K562 (cell line): ENCODE measurements around the gene TAF4. TPM values are rescaled to one million over a fixed set of nuclear protein-coding genes. Genes with fewer than 3 reads are reported as not detected.
A peak's percentile ranks its signal among the peaks of the same experiment; 100 is the strongest.

Source experiments
- ATAC-seq: fragments of 200-7000 bp; cut with Tn5 transposase; 3 replicates; pipeline ENCODE4 v1.9.1; 2020; ENCODE audit warnings: moderate library complexity
- BruUV-seq: library from RNA; stranded (reverse); fragments of 400-500 nt; replicated peaks from 2 replicates; lab custom pipeline; 2021; lab: Mats Ljungman, UMichigan
- CTCF ChIA-PET: fragments of 300-600 bp; formaldehyde crosslinking; extraction: SDS; loops from one replicate; lab custom pipeline; 2021; ENCODE audit warnings: low intra/inter-chr PET ratio; lab: Yijun Ruan, JAX
- POLR2A ChIA-PET: fragments of 300-600, 350-650 bp; sonication (Branson Sonifier 250); formaldehyde crosslinking; extraction: SDS; loops from one replicate; lab custom pipeline; 2021; ENCODE audit warnings: antibody characterized with exemption, inconsistent platforms; lab: Yijun Ruan, JAX
- DNase-seq, 4 experiments: peaks; one replicate each; pipeline versions ENCODE4 v3.0.0 to v3.0.0-alpha.2; 2011 to 2018; ENCODE audit warnings: low spot score in 3 of 4, mixed read lengths in 3 of 4; ENCODE audit errors: extremely low read depth in 1 of 4
- FAIRE-seq: peaks from 2 replicates; lab custom pipeline; 2011; peaks lifted over from hg19 to GRCh38; lab: Jason Lieb, UNC
- H2AFZ ChIP-seq: 2 replicates; pipeline ENCODE4 v1.6.0; 2011; ENCODE audit warnings: low read depth, low read length, control low read depth, inconsistent platforms
- H3K27ac ChIP-seq: fragments of 200-600 bp; 3 replicates; pipeline ENCODE4 v1.8.0; 2011; ENCODE audit warnings: low read depth, mild to moderate bottlenecking, control low read depth, inconsistent platforms, low read length, moderate library complexity, mixed read lengths; ENCODE audit errors: extremely low read depth
- H3K27me3 ChIP-seq, 2 experiments: fragments of 300-600 bp in 1 of 2; 2 replicates in 1 of 2; 3 replicates in 1 of 2; pipeline versions ENCODE4 v1.6.0 to v1.8.0; 2011; ENCODE audit warnings: inconsistent platforms in 2 of 2, low read length in 2 of 2, mild to moderate bottlenecking in 1 of 2, mixed read lengths in 1 of 2, moderate library complexity in 1 of 2; ENCODE audit not compliant: control insufficient read depth in 2 of 2, insufficient read depth in 2 of 2
- H3K36me3 ChIP-seq: fragments of 300-600 bp; 3 replicates; pipeline ENCODE4 v1.8.0; 2011; ENCODE audit warnings: mild to moderate bottlenecking, low read length, inconsistent platforms; ENCODE audit not compliant: control insufficient read depth, insufficient read depth
- H3K4me1 ChIP-seq, 2 experiments: fragments of 200-600 bp in 1 of 2; replicated peaks in 1 of 2; 2 replicates in 1 of 2; 3 replicates in 1 of 2; pipeline versions ENCODE4 v1.5.1 to v1.8.0; 2011; ENCODE audit warnings: inconsistent platforms in 2 of 2, low read length in 2 of 2, mild to moderate bottlenecking in 1 of 2, mixed read lengths in 1 of 2, moderate library complexity in 1 of 2; ENCODE audit not compliant: control insufficient read depth in 2 of 2, insufficient read depth in 2 of 2
- H3K4me2 ChIP-seq: 2 replicates; pipeline ENCODE4 v1.6.1; 2011; ENCODE audit warnings: low read length, control low read depth, inconsistent platforms, mixed read lengths; ENCODE audit not compliant: insufficient read depth
- H3K4me3 ChIP-seq: fragments of 200-600 bp; sonication (generic), shearing (Covaris generic); 2 replicates; pipeline ENCODE4 v1.5.1; 2016; ENCODE audit warnings: control low read depth, inconsistent platforms
- H3K79me2 ChIP-seq: fragments of 200-600 bp; 3 replicates; pipeline ENCODE4 v1.8.0; 2011; ENCODE audit warnings: low read length, inconsistent platforms; ENCODE audit not compliant: control insufficient read depth, insufficient read depth
- H3K9ac ChIP-seq, 2 experiments: 2 replicates each; pipeline versions ENCODE4 v1.6.0 to v1.6.1; 2011; ENCODE audit warnings: low read depth in 2 of 2, low read length in 2 of 2, control low read depth in 1 of 2, inconsistent platforms in 1 of 2, mild to moderate bottlenecking in 1 of 2, mixed read lengths in 1 of 2; ENCODE audit not compliant: insufficient read depth in 1 of 2
- H3K9me1 ChIP-seq: one replicate; pipeline ENCODE4 v1.6.0; 2011; ENCODE audit warnings: inconsistent platforms, mild to moderate bottlenecking, low read length, moderate library complexity; ENCODE audit not compliant: control insufficient read depth, insufficient read depth
- H3K9me3 ChIP-seq: replicated peaks from 2 replicates; pipeline ENCODE4 v1.5.1; 2011; ENCODE audit warnings: low read depth, low read length, inconsistent platforms; ENCODE audit not compliant: control insufficient read depth, insufficient read depth
- H4K20me1 ChIP-seq: replicated peaks from 2 replicates; pipeline ENCODE4 v1.6.1; 2011; ENCODE audit warnings: low read length, inconsistent platforms, mixed read lengths; ENCODE audit not compliant: control insufficient read depth, insufficient read depth
- CEBPG ChIP-seq, 3 experiments: fragments of 200-800 bp in 1 of 3; sonication (Bioruptor generic) in 1 of 3; sonication (generic) in 1 of 3; formaldehyde crosslinking in 1 of 3; IDR thresholded peaks in 2 of 3; conservative IDR thresholded peaks in 1 of 3; 2 replicates each; pipeline versions ENCODE4 v1.6.1 to v1.8.0; 2016 to 2022; ENCODE audit warnings: missing compliant biosample characterization in 2 of 3, missing genetic modification characterization in 2 of 3, mild to moderate bottlenecking in 1 of 3, missing genetic modification reagents in 1 of 3
- EGR1 ChIP-seq: fragments of 450-650 bp; conservative IDR thresholded peaks from 2 replicates; pipeline ENCODE4 v1.6.1; 2017; ENCODE audit warnings: mild to moderate bottlenecking
- MAFK ChIP-seq: IDR thresholded peaks from 2 replicates; pipeline ENCODE4 v1.6.1; 2011; ENCODE audit warnings: low read length, improper control_type of control experiment
- NFYB ChIP-seq: IDR thresholded peaks from 2 replicates; pipeline ENCODE4 v1.6.1; 2011; ENCODE audit warnings: mild to moderate bottlenecking, moderate library complexity; ENCODE audit not compliant: insufficient read length; ENCODE audit errors: extremely low read depth
- PHF20 ChIP-seq: fragments of 450-650 bp; IDR thresholded peaks from 2 replicates; pipeline ENCODE4 v1.6.1; 2018; ENCODE audit not compliant: partially characterized antibody
- PTBP1 ChIP-seq: fragments of 200-400 bp; formaldehyde crosslinking; IDR thresholded peaks from 2 replicates; pipeline ENCODE4 v1.6.1; 2017; ENCODE audit warnings: low read depth, low read length
- PTRF ChIP-seq: fragments of 450-650 bp; IDR thresholded peaks from 2 replicates; pipeline ENCODE4 v1.6.1; 2016; ENCODE audit warnings: mild to moderate bottlenecking, missing genetic modification characterization, missing compliant biosample characterization
- PURB ChIP-seq: sonication (generic); formaldehyde crosslinking; IDR thresholded peaks from 2 replicates; pipeline ENCODE4 v1.9.0; 2021; ENCODE audit warnings: low read depth, mild to moderate bottlenecking, missing genetic modification reagents
- STAG1 ChIP-seq: sonication (generic); formaldehyde crosslinking; IDR thresholded peaks from 2 replicates; pipeline ENCODE4 v1.5.0; 2020; ENCODE audit warnings: missing genetic modification reagents, borderline replicate concordance
- ZFPM2 ChIP-seq: fragments of 250-450 bp; sonication (Bioruptor Pico); IDR thresholded peaks from 2 replicates; pipeline ENCODE4 v1.5.1; 2022; ENCODE audit warnings: mild to moderate bottlenecking
- ZNF165 ChIP-seq: fragments of 250-450 bp; sonication (Bioruptor Pico); IDR thresholded peaks from 2 replicates; pipeline ENCODE4 v1.4.0; 2020; ENCODE audit warnings: borderline replicate concordance
- ZNF695 ChIP-seq: fragments of 450-650 bp; formaldehyde crosslinking; IDR thresholded peaks from 2 replicates; pipeline ENCODE4 v1.4.0; 2020; ENCODE audit warnings: mild to moderate bottlenecking, moderate library complexity
- WGBS: fragments of 100-300 bp; shearing (Covaris generic); methylation state at CpG from one replicate; pipeline ENCODE4 v1.1.6; 2016; ENCODE audit warnings: low coverage, mixed read lengths; ENCODE audit not compliant: insufficient coverage; ENCODE audit errors: missing lambda C conversion rate; 5-methylcytosine and 5-hydroxymethylcytosine counted together
- in situ Hi-C: fragments of 300-500 bp; cut with MboI; formaldehyde crosslinking; loops from 4 replicates; pipeline ENCODE4 v1.15.0; 2018; ENCODE audit warnings: inconsistent platforms, mixed read lengths
- intact Hi-C: fragments of 100-400 bp; cut with micrococcal nuclease; formaldehyde crosslinking; loops from 2 replicates; pipeline ENCODE4 v1.14.2; 2022
- polyA plus RNA-seq, 8 experiments: library from polyadenylated mRNA; depleted of rRNA in 4 of 8; stranded (reverse) in 5 of 8; unstranded in 3 of 8; fragments of >200 nt; fragmentation: Nextera tagmentation in 2 of 8; fragmentation: Illumina TruSeq in 1 of 8; extraction: Ambion mirVana in 2 of 8; extraction: Trizol in 1 of 8; gene quantifications; 2 replicates each; pipeline versions ENCODE4 v1.2.1 to v1.2.3, GENCODE V29; 2011 to 2014; ENCODE audit warnings: inconsistent platforms in 1 of 8, missing spikeins in 1 of 8
- total RNA-seq, 7 experiments: library from RNA; depleted of rRNA in 6 of 7; stranded (reverse); fragments of >200 nt in 6 of 7; fragmentation: Illumina TruSeq in 2 of 7; extraction: Trizol in 2 of 7; gene quantifications; 2 replicates each; pipeline versions ENCODE4 v1.2.1 to v1.2.3, GENCODE V29; 2011 to 2021; ENCODE audit warnings: low replicate concordance in 1 of 7
- TF ChIP-seq, protein P1 (sequence below): fragments of 450-650 bp; formaldehyde crosslinking; IDR thresholded peaks from 2 replicates; pipeline ENCODE4 v1.4.0; 2020; ENCODE audit warnings: mild to moderate bottlenecking
- TF ChIP-seq, protein P2 (sequence below): fragments of 450-650 bp; formaldehyde crosslinking; conservative IDR thresholded peaks from 2 replicates; pipeline ENCODE4 v1.4.0; 2022; ENCODE audit warnings: mild to moderate bottlenecking, missing genetic modification characterization

The TAF4 gene
- total and polyA plus RNA-seq, 9 of the 15 experiments (the other 6 are each of a cell fraction or from before 2014, with no cell fraction given), result 0.44 to 28.3 (median 5.6) TPM

DNA sequence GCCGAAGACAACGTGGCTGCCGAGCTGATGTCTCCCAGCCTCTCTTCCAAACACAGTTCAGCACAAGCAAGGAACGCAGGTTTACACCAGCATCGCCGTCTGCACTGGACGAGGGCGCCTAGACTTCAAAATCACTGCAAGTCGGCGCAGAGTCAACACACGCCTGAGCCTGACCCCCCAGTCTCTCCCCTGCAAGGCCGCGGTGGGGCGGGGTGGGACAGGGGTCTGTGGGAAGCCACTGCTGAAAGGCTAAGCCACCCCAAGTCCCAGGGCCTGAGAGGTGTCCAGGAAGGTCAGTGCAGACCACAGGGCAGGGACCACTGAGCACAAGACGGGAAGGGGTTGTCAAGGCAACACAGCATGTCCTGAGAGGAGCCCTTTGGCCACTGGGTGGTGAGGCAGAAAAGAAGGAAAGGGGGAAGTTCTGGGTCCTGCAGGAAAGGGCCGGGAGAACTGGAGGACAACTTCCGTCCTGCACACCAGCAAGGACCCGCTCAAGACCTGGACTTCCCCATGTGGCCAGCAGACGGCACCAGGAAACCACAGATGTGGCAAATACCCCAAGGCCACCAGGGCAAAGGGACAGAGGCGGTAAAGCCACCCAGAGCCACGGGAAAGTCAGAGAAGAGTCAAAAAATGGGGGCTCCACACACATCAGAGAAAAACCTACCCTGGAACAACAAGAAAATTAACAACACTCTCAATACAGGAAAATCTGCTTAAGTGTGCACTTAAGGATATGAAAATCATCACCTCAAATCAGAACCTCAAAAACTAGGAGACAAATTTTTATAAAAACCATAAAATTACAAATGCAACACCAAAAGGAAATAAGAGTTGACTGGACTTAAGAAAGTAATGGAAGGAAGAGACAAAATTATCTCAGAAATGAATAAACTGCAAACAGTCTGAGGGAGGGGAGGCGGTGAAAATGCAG, 84.8 kb downstream of the TAF4 start (continued):
- TF ChIP-seq STAG1 (CRISPR knock-in tag), result peak; percentile 87; the same call in 1 of the 2 replicates
- TF ChIP-seq, all 486 proteins: peak for 14

DNA sequence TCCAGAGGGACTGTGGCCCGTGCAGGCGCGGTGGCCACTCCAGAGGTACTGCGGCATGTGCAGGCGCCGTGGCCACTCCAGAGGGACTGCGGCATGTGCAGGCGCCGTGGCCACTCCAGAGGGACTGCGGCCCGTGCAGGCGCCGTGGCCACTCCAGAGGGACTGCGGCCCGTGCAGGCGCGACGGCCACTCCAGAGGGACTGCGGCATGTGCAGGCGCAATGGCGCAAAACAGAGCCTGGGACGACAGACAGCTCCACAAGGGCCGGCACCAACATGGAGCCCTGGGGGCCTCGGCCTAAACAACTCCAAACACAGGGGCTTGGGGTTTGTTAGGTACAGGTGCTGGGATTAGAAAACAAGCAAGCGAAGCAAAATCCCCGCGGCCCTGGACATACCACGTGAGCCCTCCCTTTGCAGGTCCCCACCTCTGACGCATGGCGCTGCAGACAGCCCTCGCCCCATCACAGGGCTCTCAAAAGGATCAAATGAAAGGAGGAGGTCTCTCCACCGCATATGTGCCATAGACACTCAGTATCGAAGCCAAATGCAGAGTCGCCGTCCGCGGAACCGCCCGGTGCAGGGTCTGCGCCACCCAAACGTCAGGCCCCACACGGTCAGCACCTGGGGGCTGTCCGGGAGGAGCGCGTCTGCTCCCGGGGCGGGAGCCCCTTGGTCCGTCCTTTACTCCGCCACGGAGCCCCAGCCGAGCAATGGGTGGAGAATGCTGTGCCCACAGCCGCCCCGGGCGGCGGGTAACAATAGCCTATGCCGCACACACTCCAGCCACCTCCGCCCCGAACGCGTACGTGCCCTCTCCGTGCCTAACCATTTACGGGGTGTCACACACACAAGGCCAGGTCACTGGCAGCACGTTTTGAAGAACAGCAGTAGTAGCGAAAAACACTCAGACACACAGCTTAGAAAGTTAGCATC, 85.7 kb downstream of the TAF4 start:
- no peak for ATAC-seq
- intact Hi-C loops (loop anchor here (10.0 kb wide), 1 partner anchor 325 kb away; the partner anchor contains the start of gene ADRM1), in situ Hi-C loops (no loop called here)
- no peak overlapping the region for H3K27ac ChIP-seq
- no peaks in the 10 kb centered on the region for H3K27me3 ChIP-seq
- no peak for FAIRE-seq
- H3K9me1 ChIP-seq, result no peaks in the 10 kb centered on the region
- no peak overlapping the region for H3K4me2 ChIP-seq
- no peaks in the 10 kb centered on the region for H3K9me3 ChIP-seq
- POLR2A ChIA-PET, result no interaction called here
- peaks cover 0 to 19% of the 10 kb centered on the region in 2 experiments; a peak in 1 of 5 replicates for H3K4me1 ChIP-seq
- H2AFZ ChIP-seq, result no peak overlapping the region
- 0 out of 2 replicates have a peak, but pooled peaks cover 5% of the 10 kb centered on the region for H4K20me1 ChIP-seq
- BruUV-seq, result no TSS peak
- no peak overlapping the region for H3K9ac ChIP-seq
- no peak overlapping the region for H3K4me3 ChIP-seq
- peaks cover 26% of the 10 kb centered on the region; the same call in 2 of the 3 replicates for H3K36me3 ChIP-seq
- 94% methylated on average over 42 of the region's 65 CpGs for WGBS
- no peak for TF ChIP-seq EGR1
- no peak for TF ChIP-seq NFYB
- no peak for TF ChIP-seq PTRF (tag)
- no peak for TF ChIP-seq PHF20
- TF ChIP-seq ZNF695 (CRISPR knock-in tag), result no peak
- TF ChIP-seq ZNF165 (CRISPR knock-in tag), result no peak
- TF ChIP-seq CEBPG (CRISPR knock-in tag; IDR thresholded peaks at IDR 0.05), result no peak
- TF ChIP-seq CEBPG (tag; conservative IDR thresholded peaks at IDR 0.05 in 1 of 2, IDR thresholded peaks at IDR 0.05 in 1 of 2), result no peak
- TF ChIP-seq, protein P1, sequence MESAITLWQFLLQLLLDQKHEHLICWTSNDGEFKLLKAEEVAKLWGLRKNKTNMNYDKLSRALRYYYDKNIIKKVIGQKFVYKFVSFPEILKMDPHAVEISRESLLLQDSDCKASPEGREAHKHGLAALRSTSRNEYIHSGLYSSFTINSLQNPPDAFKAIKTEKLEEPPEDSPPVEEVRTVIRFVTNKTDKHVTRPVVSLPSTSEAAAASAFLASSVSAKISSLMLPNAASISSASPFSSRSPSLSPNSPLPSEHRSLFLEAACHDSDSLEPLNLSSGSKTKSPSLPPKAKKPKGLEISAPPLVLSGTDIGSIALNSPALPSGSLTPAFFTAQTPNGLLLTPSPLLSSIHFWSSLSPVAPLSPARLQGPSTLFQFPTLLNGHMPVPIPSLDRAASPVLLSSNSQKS, result no peak
- TF ChIP-seq, protein P2, sequence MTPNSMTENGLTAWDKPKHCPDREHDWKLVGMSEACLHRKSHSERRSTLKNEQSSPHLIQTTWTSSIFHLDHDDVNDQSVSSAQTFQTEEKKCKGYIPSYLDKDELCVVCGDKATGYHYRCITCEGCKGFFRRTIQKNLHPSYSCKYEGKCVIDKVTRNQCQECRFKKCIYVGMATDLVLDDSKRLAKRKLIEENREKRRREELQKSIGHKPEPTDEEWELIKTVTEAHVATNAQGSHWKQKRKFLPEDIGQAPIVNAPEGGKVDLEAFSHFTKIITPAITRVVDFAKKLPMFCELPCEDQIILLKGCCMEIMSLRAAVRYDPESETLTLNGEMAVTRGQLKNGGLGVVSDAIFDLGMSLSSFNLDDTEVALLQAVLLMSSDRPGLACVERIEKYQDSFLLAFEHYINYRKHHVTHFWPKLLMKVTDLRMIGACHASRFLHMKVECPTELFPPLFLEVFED (CRISPR knock-in tag), result no peak
- no peak for TF ChIP-seq PURB (CRISPR knock-in tag)
- TF ChIP-seq PTBP1, result no peak
- TF ChIP-seq MAFK, result no peak
- no peak for TF ChIP-seq ZFPM2 (CRISPR knock-in tag)
- CTCF ChIA-PET, result interaction anchor here (0.5 kb wide), 1 partner anchor 603 kb away, joined by 3 read pairs; no protein-coding TSS in a partner anchor
- H3K79me2 ChIP-seq, result peaks cover 9% of the 10 kb centered on the region; the same call in 1 of the 3 replicates
- DNase-seq, result no peak
